Activated T-cell treated with anti-CD3 and anti-CD28 coated beads for 4 hours (primary cell): ENCODE results near the gene RNF43.
"Not testable (repeated sequence)": the region's sequence is repeated elsewhere in the genome, so short reads cannot be mapped to it uniquely, and the experiment has no call there.

Experiments
- DNase-seq: peaks from one replicate; pipeline ENCODE4 v3.0.0-alpha.2; 2020

Gene RNF43

DNA sequence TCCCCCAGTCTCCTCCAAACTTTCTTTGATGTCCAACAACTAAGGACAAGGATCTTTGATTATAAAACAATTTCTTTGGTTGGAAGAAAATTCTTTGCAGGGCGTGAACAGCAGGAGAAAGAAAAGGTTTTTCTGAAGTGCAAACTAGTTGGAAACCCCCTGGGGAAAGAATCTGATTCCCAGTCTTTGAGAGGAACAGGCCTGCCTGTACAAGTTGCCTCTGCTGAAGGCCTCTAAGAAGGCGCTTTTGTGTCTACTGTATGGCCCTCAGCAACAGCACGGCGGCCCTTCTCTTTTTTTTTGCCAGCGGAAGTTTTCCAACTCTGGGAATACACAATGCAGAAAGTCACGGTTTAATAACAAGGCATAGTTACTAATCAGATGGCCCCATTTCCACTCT, 14.0 kb downstream of the RNF43 start:
- DNase-seq = no peak

GRCh38 chr17:58402679-58403078, 14.7 kb downstream of the RNF43 start:
- no peak for DNase-seq

DNA sequence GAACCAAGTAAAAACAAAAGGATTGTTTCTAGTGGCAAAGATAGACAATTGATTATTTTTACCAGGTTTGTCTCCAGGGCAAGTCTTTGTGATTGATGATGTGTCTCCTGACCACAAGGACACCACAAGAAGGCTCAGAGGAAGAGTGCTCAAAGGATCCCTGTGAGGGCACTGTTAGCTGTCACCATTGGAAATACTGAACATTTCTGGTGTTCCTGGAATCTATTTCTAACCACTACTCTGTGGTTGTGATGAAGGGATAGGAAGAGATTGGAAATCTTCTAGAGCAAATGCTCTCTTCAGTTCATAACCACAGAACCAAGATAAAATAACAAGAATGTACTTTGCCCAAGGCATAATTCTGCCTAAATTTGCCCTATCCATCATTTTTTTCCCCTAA, 15.3 kb downstream of the RNF43 start:
- DNase-seq = no peak

DNA sequence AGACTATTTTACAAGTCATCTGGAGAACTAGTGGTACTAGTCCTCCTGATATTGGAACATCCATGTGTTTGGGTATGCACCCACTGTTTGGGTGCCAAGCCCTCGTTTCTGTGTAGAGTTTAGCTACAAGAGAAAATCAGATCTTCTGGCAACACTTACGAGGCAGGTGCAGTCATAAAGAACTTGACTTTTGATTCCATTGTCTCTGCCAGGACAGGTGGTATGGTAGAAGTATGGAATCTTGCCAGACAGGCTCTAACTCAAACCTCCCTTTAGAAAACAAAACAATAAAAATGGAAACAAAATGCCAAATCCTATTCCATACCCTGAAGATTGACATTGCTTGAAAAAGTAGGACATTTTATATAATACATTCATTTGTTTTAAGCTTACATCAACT, 16.0 kb downstream of the RNF43 start:
- DNase-seq = no peak

DNA sequence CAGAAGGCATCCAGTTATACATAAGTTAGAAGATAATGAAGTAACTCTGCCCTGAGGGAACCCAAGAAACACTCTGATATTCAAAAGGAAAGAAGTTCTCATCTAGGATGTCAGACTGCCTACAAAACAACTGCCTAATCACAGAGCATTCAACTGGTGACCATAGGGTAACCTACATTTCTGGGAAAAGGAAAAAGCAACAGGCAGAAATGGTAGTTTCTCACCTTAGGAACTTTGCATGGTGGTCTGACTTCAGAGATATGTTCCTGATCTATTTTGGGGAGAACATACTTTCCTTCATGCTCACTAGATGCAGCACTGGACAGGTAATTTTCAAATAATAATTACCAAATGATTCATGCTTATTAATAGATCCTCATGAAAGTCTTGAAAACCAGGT, 16.5 kb downstream of the RNF43 start:
- DNase-seq = no peak

DNA sequence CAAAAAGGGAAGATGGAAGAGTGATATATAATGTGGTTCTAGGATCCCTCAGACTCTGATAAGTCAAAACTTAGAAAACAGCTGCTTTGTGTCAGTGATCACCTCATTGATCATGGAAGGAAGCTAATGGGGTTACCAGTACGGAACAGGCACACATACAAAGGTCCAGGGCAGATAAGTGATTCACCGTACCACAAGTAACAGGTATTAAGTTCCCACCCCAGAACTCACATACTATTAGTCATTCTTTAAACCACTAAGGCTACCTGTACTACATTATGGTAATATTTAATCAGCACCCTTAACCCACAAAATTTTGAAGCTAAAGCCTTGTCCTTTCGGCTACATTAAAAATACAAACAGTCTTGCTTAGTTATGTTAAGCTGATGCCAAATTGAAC, 17.4 kb downstream of the RNF43 start:
- DNase-seq = no peak

- DNase-seq = no peak
Observed at GRCh38 chr17:58398574-58399266, 18.6 kb downstream of the RNF43 start.

GRCh38 chr17:58397421-58397820, 19.9 kb downstream of the RNF43 start:
- DNase-seq = not testable (repeated sequence)

GRCh38 chr17:58396173-58396572, 21.2 kb downstream of the RNF43 start:
- no peak for DNase-seq

DNA sequence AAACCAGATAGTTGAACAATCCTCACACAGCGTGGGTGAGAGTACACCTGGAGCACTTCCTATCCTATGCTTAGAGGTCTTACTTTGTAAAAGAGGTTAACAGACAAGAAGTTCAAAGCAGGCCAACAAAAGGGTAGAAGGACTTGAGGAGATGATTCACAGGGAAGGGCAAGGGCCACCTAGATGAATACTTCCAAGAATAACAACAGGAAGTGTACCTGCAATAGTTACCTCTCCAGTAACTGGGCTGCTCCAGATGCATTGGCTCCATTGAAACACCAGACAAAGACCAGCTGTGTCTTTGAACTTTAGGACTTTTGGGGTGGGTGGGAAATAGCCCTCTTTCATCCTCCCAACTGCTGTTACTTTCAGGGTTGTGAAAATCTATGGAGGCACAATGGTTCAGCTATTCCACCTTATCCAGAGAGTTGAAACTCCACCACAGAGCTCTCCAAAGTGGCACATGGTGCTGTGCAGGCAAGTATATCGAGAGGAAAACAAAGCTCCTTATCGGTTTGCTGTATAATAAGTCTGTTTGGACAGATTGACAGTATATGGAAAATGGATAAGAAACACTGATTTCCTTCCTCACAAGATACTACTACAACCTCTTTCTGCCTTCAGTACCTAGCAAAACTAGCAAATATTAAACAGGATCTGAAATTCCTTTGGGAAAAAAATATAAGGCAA, 22.7 kb downstream of the RNF43 start:
- no peak for DNase-seq

DNA sequence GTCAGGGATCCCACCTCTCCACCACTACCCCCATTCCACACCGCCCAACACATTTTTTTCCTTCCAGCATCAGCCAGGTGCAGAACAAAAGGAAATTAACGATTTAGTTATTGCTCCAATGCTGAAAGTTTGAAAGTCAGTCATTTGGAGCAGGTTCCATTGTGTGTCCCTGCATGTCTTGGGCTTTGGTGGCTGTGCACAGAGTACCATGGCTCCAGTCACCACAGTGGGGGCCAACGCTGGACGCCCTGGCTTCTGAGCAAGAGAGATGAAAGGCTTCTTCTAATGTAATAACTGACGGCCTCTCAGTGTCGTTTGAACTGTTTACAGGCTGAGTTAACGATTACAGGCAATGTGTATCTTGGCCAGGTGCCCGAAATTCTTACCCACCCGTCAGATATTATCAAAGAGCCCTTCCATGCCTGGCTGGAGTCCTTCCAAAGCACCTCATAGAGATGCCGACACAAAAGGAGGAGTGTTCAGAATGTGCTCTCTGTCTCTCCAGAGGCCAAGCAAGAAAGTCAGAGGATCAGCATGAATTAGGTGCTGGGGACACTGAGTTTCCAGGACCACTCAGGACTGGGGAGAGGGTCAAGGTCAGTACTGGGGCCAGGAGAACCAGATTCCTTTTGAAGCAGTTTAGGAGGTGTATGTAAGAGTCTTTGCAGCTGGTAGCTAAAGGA, 25.9 kb downstream of the RNF43 start:
- DNase-seq = no peak

DNA sequence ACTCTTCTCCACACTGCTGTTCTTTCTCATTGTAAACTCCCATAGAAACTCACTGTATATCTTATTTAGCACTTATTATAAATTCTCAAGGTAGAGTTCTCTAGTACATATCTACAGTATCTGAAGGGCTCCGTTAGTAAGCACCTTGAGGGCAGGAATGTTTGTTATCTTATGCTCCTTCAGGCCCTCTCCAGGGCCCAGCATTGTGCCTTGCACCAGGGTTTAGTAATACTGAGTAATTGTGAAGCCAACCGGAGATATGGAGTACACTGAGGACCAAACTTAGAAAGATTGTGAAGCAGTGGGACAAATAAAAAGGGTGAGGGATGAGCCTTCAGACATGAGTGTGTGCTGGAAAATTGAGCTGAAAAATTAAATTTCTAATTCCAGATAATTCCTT, 26.4 kb downstream of the RNF43 start:
- DNase-seq = no peak

DNA sequence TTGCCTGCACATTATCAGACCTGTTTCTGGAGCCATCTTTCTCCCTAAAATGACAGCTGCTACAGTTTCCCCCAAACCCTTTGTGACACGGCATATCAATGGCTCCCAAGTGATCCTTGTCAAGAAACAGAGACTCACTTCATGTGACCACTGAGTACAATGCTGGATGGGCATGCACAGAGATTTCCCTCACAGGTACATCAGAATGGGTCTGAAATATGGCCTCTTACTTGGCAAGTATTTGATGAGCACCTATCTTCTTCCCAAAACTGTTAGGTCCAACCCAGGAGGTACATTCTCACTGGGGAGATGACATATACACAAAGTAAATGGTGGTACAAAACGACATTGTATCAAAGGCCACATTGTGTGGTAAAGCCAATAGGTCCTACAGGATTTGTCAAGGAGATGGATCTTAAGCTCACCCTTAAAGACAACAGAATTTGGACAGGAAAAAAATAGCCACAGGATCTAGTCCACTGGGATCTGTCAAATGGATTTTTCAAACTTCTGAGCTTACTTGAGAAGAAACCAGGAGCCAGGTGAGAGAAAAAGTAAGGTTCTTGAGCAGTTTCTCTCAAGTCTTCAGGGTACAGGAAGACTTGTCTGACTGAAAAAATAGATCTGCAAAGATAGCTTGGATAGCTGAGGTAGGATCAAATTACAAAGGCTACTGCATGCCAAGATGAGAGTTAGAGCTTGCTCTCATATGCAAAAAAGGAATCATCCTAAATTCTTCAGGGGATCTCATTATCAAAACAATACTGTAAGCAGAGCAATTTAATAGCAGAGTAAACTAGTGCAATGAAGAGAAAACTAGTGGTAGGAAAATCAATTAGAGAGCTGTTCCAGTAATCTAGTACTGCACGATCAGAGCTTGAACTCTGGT, 28.8 kb downstream of the RNF43 start:
- DNase-seq = no peak

DNA sequence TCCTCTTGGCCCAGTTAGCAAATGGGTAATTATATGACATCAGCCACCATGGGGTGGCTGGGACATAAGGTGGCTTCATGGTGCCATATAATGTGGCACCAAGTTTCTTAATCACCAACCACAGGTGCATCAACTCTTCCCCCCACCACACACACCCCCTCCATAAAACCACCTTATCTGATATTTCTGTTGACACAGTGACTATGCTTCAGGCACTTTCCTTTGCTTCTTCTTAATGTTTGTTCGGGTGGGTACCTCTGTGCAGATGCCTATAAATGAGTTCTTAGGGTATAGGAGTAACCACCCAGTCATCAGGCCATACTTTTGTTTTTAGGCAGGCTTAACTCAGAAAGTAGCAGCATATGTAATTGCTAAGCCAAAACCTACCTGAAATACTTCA, 29.5 kb downstream of the RNF43 start:
- no peak for DNase-seq

GRCh38 chr17:58386708-58387107, 30.6 kb downstream of the RNF43 start:
- no peak for DNase-seq

- no peak for DNase-seq
Observed at GRCh38 chr17:58385359-58385899, 31.9 kb downstream of the RNF43 start.

- DNase-seq = no peak
Observed at GRCh38 chr17:58384897-58385296, 32.4 kb downstream of the RNF43 start.

DNA sequence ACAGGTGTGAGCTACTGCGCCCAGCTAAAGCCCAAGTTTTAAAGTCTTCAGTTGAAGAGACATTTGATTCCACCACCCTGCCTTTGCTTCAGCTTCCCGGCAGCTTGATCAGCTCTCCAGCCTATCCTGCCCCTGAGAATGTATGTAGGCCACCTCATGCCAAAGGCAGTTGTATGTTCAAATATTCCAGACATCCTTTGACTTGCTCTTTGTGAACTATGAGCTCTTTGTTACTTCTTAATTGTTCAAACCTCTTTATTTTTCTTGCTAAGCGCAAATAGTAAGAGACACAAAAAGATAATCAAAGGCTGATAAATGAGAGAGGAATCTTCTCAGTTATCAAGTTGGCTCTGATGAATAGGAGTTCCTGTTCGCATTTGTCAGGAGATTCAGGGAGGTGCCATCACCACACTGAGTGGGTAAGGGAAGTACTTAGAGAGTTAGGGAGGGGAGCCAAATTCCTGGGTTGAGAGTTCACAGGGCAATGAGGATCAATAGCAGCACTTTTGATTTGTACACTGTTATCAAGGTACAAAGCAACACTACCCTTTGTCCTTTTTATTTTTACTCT, 33.4 kb downstream of the RNF43 start:
- no peak for DNase-seq

GRCh38 chr17:58382872-58383242, 34.5 kb downstream of the RNF43 start:
- DNase-seq = no peak

- DNase-seq = no peak
Observed at GRCh38 chr17:58382108-58382871, 35.0 kb downstream of the RNF43 start.

- DNase-seq = no peak
Observed at GRCh38 chr17:58381124-58382035, 36.0 kb downstream of the RNF43 start.
